GM18507 (cell line): Measurements from ENCODE around the gene ANGEL1.
A peak's percentile ranks its signal among the peaks of the same experiment; 100 is the strongest.

Experiments used
- DNase-seq: peaks from one replicate; pipeline ENCODE4 v3.0.0; 2011; ENCODE audit warnings: low read depth; ENCODE audit not compliant: insufficient read length; ENCODE audit errors: extremely low spot score
- FAIRE-seq: peaks from 2 replicates; lab custom pipeline; 2011; peaks lifted over from hg19 to GRCh38; lab: Jason Lieb, UNC

ANGEL1 gene

DNA sequence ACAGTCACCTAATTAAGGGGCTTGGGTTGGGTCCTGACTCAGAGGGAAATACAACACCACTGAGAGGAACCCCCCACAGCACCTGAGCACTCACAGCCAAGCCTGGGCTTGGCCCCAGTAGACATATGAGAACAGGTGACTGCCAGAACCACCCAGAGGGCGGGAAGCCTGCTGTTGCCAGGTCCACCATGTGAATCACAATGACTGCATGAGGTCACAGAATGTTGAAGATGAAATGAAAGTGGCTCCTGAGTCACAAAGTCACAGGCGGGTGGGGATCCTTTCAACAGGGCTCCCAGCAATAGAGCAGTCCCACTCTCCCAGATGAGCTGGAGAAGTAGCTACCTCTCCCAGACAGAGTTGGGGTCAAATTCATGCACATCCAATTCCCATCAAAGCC lies 13.4 kb upstream of the ANGEL1 start, which contains the start of gene LRRC74A:
Gene LRRC74A (plus strand): TSS at position 287 of the 400 bp plus-strand sequence. CDS start 290 bp downstream, outside the sequence.
- FAIRE-seq (no peak), DNase-seq (no peak)

DNA sequence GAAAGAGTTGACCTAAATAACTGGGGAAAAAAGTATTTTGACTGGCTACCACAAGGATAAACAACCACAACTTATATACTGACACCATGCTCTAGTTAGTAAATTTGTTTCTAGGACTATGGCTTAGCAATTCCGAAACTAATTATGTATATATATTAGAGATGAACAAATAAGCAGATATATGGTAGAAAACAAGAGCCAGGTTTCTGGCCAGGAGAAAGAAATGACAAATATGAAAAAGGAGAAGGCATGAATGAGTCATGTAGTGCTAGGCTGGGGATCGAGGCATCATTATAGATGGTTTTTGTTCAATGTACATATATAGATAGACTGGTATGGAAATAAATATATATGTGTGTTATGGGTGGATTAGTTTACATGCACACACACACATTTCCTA lies 8.0 kb upstream of the ANGEL1 start:
- FAIRE-seq = no peak

DNA sequence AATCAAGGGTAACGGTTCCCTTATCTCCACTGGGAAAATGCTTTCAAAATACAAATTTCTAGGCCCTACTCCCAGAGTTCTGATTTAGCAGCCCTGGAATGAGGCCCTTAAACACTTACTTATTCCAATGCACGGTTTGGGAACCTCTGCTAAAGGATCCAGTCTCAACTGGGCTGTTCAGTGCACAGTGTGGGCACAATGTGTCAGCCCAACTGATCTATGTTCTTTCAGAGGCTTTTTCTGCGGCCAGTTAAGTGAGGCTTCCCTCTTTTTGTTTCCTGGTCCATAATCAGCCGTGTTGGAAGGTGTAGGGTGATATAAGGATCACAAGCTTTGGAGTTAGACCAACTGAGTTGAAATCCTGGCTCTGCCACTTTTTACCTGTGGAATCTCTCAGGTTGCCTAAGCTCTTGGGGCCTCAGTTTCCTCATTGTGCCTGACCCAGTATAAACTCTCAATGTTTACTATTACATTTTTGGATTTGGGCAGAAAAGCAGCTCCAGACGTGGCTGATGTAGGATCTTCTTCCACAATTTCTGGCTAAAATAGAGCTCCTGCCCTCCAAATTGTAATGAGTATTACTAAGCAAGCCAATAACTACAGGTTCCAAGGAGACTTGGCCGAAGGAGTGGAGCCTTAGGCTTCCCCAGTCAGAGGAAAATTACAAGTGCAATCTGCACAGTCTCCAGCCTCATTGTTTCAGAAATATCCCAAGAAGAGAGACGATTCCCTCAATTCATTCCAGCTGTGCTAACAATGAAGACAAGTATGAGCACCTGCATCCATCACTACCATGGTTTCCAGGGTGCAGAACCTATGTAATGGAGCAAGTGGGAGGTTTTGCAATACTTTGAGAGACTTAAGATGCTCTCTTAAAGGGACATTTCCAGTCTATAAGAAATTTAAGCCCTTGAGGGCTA lies 2.3 kb upstream of the ANGEL1 start:
- FAIRE-seq = no peak
- no peak for DNase-seq

More for the DNA sequence above, 8.0 kb upstream of the ANGEL1 start:
- DNase-seq = no peak

DNA sequence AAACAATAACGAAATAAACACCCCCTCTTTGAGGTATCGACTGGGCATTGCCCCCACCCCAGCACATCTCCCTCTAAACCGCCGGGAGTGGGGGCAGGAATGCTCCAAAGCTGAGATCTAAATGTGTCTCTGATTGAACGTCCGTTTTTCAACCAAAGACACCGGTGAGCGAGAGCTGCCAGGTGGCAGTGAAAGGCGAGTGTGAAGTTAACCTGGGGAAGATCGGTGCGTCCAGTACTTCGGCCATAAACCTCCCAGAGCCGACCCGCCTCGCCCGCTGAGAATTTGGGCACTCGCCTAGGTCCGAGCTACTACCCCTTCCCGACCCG lies 625 bp downstream of the ANGEL1 start:
- FAIRE-seq (peak; percentile 60), DNase-seq (no peak)

DNA sequence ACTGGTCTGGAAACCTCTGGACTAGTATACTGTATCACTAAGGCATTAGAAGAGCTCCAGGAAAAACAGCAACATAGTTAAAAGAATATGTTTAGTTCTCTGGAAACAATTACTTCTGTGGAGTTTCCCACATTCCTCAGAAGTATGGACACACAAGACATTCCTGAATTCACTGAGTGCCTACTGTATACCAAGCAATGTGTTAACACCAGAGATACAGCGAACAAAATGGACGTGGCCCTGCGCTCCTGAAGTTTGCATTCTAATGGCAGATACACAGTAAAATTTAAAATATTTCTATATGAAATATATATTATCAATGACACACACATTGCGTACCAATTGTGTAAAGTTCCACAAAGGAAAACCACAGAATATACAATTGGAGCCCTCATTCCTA lies 1.1 kb downstream of the ANGEL1 start:
- DNase-seq (no peak), FAIRE-seq (no peak)

DNA sequence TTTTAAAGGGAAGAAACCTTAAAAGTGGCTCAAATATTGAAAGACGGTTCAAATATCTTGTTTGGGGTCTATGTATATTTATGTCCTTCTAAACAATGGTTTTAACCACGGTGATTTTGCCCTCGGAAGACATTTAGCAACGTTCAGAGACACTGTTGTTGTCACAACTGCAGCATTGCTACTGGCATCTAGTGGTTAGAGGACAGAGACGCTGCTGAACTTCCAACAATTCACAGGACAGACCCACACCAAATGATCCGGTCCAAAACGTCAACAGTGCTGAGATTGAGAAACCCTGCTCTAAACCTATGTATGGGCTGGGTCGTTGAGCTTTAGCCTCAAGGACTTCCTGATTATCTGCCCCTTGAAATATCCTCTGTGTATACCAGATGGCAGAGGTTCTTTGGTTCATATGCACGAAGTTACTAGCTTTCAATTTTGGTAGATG lies 1.7 kb downstream of the ANGEL1 start:
- DNase-seq = no peak
- peak; percentile 86 for FAIRE-seq

DNA sequence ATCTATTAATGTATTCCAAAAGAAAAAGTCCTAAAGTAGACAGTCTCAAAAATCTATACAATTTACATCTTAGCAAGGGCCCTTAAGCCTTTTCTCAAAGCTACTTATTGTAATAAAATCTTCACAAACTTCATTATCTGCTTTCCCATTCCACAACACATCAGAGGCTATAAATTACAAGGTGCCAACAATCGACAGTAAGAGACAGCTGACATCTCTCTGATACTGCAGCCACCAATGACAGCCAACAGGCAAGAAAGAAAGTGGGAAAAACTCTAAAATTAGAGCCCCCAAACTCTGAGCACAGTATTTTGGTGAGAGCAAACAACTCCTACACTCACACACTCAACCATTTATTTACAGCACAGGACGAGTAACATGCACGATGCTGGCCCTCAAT lies 2.2 kb downstream of the ANGEL1 start:
- FAIRE-seq (no peak), DNase-seq (no peak)

DNA sequence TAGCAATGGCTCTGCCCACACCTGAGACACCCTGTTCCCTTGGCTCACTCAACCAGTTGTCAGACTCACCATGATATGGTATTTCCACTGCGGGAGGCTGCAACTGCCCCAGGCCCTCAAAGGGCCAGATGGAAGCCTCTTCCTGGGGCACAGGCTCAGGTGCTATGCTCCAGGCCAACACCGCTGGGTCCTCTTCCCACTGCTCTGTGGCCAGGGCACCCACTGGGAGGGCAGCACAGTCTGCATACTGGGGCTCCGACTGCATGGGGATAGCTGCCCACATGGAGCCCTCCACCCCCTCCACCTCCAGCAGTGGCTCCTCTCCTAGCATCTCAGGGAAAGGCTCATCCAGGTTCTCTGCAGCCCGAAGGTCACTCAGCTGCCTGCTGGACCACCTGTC lies 3.7 kb downstream of the ANGEL1 start:
- no peak for DNase-seq
- FAIRE-seq = no peak

DNA sequence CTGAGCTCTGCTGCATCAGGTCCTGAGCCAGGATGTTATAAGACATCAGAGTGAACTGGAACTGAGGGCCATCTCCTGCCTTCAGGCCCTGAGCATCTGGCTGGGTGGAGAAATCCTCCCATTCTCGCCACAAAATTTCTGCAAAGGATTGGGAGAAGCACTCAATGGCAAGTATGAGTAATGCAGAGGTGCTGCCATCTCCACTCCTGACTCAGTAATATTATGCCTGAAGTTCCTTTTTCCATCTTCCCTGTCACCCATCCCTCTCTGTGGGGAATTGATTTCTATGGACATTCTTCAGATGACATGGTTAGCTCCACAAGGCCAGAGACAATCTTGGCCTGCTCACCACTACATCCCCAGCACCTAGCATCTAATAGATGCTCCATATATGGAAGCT lies 4.7 kb downstream of the ANGEL1 start:
- DNase-seq (no peak), FAIRE-seq (no peak)

DNA sequence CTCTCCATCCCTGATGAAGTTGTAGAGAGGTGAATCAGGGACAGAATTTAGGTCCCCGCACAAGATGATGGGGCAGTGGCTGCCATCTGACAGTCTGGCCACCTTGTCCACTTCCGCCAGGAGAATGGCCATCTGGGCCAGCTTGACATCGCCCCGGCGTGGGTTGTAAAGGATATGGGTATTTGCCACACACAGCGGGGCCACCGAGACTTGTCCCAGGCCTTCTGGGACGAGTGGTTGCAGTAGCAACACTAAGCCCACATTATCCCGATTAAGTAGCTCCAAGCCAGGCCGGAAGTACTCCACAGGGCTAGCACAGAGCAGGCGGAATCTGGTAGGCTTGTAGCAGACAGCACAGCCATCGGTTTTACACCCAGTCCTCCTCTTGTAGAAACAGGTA lies 6.2 kb downstream of the ANGEL1 start:
- no peak for DNase-seq
- FAIRE-seq = no peak

DNA sequence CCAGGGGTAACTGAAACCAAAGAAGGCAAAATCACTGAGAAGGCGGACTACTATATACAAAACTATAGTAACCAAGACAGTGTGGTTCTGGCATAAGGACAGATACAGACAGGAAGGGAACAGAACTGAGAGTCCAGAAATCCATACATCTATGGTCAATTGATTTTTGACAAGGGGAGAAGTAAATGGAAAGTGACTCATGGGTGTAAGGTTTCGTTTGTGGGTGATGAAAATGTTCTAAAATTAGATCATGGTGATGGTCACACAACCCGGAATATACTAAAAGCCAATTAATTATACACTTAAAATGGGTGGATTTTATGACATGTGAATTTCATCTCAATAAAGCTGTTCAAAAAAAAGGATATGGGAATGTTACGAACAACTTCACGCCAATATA lies 18.7 kb downstream of the ANGEL1 start:
- DNase-seq (no peak), FAIRE-seq (no peak)

DNA sequence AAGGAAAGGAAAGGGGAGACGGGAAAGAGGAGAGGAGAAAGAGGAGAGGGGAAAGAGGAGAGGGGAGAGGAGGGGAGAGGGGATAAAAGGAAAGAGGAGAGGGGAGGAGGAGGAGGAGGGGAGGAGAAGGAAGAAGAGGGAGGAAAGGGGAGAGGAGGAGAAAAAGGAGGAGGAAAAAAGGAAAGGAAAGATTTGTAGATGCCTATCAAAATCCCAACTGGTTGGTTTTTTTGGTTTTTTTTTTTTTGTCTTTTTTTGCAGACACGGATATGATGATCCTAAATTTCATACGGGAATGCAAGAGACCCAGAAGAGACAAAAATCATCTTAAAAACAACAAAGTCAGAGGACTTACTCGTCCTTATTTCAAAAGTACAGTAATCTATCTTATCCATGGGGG lies 19.4 kb downstream of the ANGEL1 start:
- no peak for DNase-seq
- no peak for FAIRE-seq

DNA sequence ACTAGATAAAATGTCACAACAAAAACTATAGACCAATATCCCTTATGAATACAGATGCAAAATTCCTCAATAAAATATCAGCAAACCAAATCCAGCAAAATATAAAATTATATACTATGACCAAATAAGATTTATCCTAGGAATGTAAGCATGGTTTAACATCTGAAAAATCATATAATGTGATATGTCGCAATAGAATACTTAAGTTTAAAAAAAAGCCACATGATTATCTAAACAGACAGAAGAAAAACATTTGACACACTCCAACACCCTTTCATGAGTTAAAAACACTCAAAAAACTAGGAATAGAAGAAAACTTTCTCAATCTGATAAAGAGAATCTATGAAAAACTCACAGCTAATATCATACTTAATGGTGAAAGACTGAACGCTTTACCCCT lies 20.3 kb downstream of the ANGEL1 start:
- DNase-seq (no peak), FAIRE-seq (no peak)

DNA sequence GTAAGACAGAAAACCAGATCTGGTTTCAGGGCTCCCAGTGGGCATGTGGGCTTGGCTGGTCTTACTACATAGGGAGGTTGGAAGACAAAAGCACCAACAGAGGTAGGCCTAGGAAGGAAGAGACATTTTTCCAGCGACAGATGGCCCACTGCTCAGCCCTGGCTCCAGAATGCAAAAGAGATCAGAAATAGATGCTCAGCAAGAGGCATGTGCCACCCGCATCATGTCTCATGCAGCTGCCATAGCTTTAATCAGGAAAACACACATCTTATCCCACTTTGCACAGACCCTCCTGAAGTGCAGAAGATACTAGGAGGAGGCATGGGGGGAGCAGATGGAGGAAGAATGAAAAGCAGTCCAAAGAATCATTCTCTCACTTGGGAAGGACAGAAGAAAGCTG lies 26.1 kb downstream of the ANGEL1 start:
- FAIRE-seq (no peak), DNase-seq (no peak)

DNA sequence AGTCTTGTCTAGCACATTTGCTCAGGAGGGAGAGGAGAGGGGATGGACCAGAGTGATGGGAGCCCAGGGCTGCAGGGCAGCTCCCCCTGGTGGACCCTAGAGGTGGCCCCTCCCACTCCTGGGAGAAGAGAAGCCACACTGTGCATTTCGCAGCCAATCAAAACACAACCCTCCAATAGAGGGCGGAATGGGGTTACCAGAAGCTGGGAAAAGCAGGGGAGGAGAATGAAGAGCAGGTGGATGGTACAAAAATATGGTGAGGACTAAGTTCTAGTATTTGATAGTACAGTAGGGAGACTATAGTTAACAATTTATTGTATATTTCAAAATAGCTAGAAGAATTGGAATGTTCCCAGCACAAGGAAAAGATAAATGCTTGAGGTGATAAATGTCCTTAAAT lies 27.8 kb downstream of the ANGEL1 start:
- FAIRE-seq (peak; percentile 84), DNase-seq (peak; percentile 70)

DNA sequence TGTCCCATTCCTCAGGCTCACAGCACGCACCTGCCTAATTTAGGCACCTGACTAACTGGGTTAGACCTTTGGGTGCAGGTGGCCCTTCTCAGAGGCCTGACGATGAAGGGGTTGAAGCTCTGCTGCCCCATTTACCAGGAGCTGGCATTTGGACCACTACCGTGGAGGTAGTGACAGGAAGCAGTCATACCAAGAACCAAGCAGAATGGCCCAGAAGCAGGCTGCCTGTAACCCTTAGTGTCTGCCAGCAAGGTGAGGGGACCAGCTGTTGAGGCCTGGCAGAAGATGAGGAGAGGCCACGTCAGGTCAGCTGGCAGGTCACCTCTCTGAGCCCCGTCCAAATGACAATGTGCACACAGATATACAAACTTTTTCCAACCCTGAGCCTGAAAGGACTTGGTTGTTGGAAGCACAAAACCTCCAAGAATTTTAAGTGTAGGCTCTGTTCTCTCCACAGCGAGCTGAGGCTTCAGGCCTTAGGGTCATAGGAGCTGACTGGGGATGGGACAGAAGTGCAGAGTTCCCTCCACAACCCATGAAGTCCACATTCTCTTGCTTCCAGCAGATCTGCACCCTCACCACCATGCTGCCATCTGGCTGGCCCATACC lies 28.3 kb downstream of the ANGEL1 start:
- FAIRE-seq (no peak), DNase-seq (no peak)

DNA sequence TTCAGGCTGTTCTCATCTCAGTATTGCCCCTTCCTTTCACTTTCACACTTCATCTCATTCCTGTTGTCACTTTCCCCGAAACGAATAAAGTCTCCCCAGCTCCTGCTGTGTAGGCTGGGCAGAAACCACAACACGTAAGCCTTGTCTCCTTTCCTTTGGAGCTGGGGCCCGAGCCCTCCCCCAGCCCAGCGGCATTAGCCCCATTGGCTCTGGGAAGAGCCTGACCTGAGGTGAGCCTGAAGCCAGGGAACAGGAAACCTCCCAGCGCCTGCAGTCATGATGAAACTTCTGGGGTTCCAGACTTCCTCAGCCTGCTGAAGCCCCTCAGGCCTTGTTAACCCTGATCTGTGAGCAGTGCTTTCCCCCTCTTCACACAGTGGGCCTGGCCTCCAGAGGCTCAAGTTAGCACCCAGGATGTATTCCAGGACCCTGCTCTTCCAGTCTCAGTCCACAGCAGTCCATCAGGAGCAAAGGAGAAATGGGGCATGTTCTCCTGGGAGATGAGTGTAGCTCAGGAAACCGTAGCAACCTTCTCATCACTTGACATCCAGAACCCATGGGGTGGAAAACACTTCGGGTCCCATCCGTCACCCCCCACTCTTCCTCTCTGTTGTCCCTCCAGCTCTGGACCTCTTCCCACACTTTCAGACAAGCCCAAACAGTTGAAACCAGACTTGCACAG lies 29.7 kb downstream of the ANGEL1 start:
- DNase-seq = no peak
- peak; percentile 71 for FAIRE-seq

DNA sequence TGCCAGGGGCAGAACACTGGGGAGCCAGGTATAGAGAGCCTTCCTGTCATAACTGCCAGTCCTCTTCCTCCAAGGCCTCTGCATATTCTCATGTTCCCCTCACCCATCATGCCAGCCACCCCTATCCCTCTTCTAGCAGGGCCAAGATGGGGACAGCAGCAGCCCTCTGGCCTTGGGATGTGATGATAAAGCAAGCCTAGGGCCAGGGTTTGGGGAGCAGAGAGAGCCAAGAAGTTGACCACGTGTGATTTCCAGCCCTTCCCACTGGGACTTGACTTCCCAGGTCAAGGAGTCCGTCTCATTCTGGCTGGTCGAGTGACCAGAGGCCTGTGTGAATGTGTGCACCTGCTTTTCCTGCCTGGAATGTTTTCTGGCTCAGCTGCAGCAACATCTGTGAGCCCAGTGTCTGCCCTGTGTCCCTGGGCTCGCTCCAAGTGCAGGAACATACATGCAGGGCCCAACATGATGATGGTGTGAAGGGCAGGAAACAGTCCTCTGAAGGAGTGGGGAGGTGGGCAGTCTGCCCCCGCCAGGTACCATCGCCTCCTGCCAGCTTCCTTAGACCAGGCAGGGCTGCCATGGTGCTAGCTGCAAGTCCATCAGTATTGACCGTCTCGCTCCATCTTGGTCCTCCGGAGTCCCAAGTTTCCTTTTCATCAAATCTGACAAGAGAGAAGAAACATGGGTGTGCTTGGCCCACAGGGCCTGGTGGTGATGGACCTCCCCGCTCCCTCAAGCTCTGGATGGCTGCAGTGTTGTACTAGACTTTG lies 30.4 kb downstream of the ANGEL1 start:
- FAIRE-seq (no peak), DNase-seq (no peak)

DNA sequence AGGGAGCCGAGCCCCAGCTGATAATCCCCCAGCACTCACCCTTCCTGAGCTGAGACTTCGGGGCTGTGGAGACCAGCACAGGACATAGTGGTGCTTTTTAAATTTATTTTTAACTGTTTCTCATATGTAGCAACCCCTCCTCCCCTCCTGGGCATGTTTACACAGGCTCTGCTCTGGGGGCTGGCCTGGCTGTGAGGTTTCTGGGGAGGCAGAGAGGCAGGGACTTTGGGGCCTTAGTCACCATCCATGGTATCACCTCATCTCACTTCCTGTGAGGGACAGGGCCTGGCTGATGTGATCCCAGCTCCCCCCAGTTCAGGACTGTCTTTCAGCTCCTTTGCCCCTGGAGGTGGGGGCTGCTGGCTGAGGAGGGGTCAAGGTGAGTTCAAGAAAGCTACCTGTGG lies 31.0 kb downstream of the ANGEL1 start:
- DNase-seq (no peak), FAIRE-seq (no peak)
